ENCODE measurements around the gene AKAP6.

GRCh38 chr14:32588448-32589320 lies 259.6 kb downstream of the AKAP6 start:
- TF ChIP-seq CTCF (IDR thresholded peaks at IDR 0.05), result peak; percentile 30 to 75 (median 68)
- TF ChIP-seq POLR2A (IDR thresholded peaks at IDR 0.05), result no peak

Measured in adrenal gland (tissue), 5 donors.